Breast epithelium (tissue), 4 donors: ENCODE measurements around the gene P4HA1. TPM values are rescaled to one million over a fixed set of nuclear protein-coding genes. Genes with fewer than 3 reads are reported as not detected.

Source experiments
- DNase-seq, 2 donors: peaks; one replicate each; pipeline ENCODE4 v3.0.0-alpha.2; 2019; ENCODE audit warnings: low spot score in 2 of 2
- H3K27ac ChIP-seq, 2 donors: fragments of 200-600 bp; sonication (generic) in 1 of 2; one replicate each; pipeline ENCODE4 v1.5.1; 2016 to 2019; ENCODE audit warnings: mild to moderate bottlenecking in 1 of 2
- H3K27me3 ChIP-seq, 2 donors: fragments of 200-600 bp; sonication (generic) in 1 of 2; one replicate each; pipeline versions ENCODE4 v1.5.1 to v1.6.0; 2017 to 2019; ENCODE audit warnings: control low read depth in 1 of 2, mild to moderate bottlenecking in 1 of 2
- H3K36me3 ChIP-seq: fragments of 200-600 bp; one replicate; pipeline ENCODE4 v1.5.1; 2019
- H3K4me1 ChIP-seq, 2 donors: fragments of 200-600 bp; sonication (generic); one replicate each; pipeline ENCODE4 v1.5.1; 2016 to 2019; ENCODE audit warnings: control low read depth in 1 of 2
- H3K4me3 ChIP-seq, 3 donors: fragments of 200-600 bp; sonication (generic); 1 replicate in 2 of 3; 2 replicates in 1 of 3; pipeline ENCODE4 v1.5.1; 2016 to 2019; ENCODE audit warnings: mild to moderate bottlenecking in 3 of 3, moderate library complexity in 2 of 3
- H3K9me3 ChIP-seq, 2 donors: fragments of 200-600 bp; sonication (generic) in 1 of 2; one replicate each; pipeline ENCODE4 v1.5.1; 2016 to 2019; ENCODE audit warnings: control low read depth in 1 of 2
- POLR2A ChIP-seq: fragments of 450-650 bp; IDR thresholded peaks from one replicate; pipeline ENCODE4 v1.6.1; 2016; ENCODE audit warnings: antibody characterized with exemption, mild to moderate bottlenecking, moderate library complexity
- POLR2AphosphoS5 ChIP-seq, 3 donors: sonication (generic); formaldehyde crosslinking; IDR thresholded peaks; one replicate each; pipeline ENCODE4 v1.6.1; 2017; ENCODE audit warnings: antibody characterized with exemption in 3 of 3
- intact Hi-C: fragments of 100-400 bp; cut with DNase I; formaldehyde crosslinking; loops from one replicate; pipeline ENCODE4 v1.15.1; 2023; ENCODE audit warnings: low total_unique reads
- total RNA-seq, 3 donors: library from RNA; depleted of rRNA; stranded (reverse); fragments of >200 nt; gene quantifications; one replicate each; pipeline ENCODE4 v1.1.0, GENCODE V29; 2016
- TF ChIP-seq, protein P1 (sequence below), 3 donors: fragments of 450-650 bp; IDR thresholded peaks; one replicate each; pipeline ENCODE4 v1.5.1; 2016 to 2017; ENCODE audit warnings: antibody characterized with exemption in 3 of 3, mild to moderate bottlenecking in 3 of 3, moderate library complexity in 3 of 3

The P4HA1 gene
- total RNA-seq, 3 donors from 2014 or later, result 25.0 to 42.1 (median 34.1) TPM

DNA sequence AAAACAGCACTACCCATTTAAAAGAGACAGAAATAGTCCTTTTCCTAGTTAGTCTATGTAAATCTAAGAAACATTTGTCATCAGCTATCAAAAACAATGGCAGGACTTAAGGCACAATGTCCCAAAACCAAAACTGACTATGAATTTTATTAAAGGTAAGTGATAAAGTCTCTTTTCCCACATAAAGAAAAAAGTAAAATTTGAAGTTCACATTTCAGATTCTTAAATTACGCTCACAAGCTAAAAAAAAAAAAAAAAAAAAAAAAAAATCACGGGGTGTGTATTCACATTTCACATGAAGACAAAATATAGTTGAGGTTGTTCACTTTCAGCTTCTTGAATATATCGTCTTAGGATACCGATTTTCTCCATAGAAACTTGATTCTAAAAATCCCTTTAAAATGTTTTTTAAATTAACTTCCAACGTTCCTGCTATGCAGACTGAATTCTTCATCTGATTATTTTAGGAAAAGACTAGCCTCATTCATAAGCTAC, 1.6 kb downstream of the P4HA1 start:
- DNase-seq, result no peak
- Histone ChIP-seq H3K27ac (peak overlapping the region; percentile 95 to 96), H3K36me3 (no peaks in the 10 kb centered on the region), H3K27me3 (no peaks in the 10 kb centered on the region), H3K9me3 (no peaks in the 10 kb centered on the region), H3K4me1 (peaks cover 0 to 9% of the 10 kb centered on the region in 2 donors), H3K4me3 (peak overlapping the region; percentile 66 to 83 (median 76))
- intact Hi-C loops, result no loop called here
- TF ChIP-seq POLR2AphosphoS5 (IDR thresholded peaks at IDR 0.05) (no peak), POLR2A (no peak)

DNA sequence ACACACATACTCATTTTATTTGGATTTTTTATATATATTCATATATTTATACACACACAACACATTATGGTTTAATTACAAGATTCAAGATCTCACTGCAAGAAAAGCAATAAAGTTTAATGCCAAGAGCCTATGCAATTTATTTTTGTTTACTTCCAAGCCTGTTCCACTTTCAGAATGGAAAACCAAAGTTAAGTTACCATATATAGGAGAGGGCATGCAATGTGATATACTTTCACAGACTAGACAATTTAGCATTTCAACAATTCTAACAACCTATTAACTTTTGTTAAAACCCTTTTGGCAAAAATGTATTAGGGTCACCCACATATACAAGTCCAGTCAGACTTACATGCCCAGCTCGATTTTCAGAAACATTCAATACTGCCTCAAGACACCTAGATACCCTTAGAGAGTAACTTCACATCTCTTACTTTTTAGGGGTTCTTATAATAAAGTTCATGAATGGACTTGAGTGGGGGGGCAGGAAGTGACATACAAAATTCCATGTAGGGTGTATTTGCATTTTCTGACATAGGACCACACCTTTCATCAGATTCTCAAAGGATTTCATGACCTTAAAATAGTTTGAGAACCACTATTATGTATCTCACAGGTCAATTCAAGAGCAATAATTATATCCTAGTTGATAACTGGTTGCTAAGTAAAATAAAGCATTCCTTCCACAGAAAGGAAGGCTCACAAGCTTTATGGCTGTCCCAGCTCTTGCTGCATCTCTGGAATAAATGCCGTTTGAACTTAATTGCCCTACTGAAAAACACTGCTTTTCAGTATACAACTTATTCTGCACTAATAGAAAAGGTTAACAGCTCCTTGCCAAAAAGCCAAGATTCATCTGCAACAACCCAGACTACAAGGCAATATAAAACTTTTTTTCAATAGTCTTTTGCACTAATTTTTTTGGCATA, 2.5 kb downstream of the P4HA1 start:
- peak overlapping the region in 1 of 2 donors; percentile 11 for H3K27ac ChIP-seq
- no peaks in the 10 kb centered on the region for H3K36me3 ChIP-seq
- H3K4me1 ChIP-seq, result peaks cover 0 to 9% of the 10 kb centered on the region in 2 donors
- H3K9me3 ChIP-seq, result no peaks in the 10 kb centered on the region
- DNase-seq, result no peak
- peak overlapping the region; percentile 35 to 76 (median 66) for H3K4me3 ChIP-seq
- TF ChIP-seq, protein P1, sequence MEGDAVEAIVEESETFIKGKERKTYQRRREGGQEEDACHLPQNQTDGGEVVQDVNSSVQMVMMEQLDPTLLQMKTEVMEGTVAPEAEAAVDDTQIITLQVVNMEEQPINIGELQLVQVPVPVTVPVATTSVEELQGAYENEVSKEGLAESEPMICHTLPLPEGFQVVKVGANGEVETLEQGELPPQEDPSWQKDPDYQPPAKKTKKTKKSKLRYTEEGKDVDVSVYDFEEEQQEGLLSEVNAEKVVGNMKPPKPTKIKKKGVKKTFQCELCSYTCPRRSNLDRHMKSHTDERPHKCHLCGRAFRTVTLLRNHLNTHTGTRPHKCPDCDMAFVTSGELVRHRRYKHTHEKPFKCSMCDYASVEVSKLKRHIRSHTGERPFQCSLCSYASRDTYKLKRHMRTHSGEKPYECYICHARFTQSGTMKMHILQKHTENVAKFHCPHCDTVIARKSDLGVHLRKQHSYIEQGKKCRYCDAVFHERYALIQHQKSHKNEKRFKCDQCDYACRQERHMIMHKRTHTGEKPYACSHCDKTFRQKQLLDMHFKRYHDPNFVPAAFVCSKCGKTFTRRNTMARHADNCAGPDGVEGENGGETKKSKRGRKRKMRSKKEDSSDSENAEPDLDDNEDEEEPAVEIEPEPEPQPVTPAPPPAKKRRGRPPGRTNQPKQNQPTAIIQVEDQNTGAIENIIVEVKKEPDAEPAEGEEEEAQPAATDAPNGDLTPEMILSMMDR (IDR thresholded peaks at IDR 0.05), result no peak
- TF ChIP-seq POLR2AphosphoS5 (IDR thresholded peaks at IDR 0.05), result no peak
- no peak for TF ChIP-seq POLR2A
- intact Hi-C loops, result no loop called here
- H3K27me3 ChIP-seq, result no peaks in the 10 kb centered on the region

DNA sequence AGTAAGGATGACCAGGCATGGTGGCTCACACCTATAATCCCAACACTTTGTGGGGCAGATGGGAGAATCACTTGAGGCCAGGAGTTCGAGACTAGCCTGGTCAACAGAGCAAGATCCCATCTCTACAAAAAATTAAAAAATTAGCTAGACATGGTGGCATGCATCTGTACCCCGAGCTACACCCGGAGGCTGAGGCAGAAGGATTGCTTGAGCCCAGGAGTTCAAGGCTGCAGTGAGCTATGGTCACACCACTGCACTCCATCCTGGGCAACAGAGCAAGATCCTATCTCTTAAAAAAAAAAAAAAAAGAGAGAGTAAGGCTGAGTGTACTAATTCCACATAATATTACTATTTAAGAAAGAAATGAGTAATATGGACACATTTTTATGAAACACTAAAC, 3.8 kb downstream of the P4HA1 start:
- no peak overlapping the region for H3K4me3 ChIP-seq
- TF ChIP-seq POLR2AphosphoS5 (IDR thresholded peaks at IDR 0.05) (no peak), POLR2A (no peak)
- TF ChIP-seq, protein P1 (IDR thresholded peaks at IDR 0.05), result no peak
- H3K36me3 ChIP-seq, result no peaks in the 10 kb centered on the region
- no peaks in the 10 kb centered on the region for H3K9me3 ChIP-seq
- no peak overlapping the region for H3K27ac ChIP-seq
- no peaks in the 10 kb centered on the region for H3K27me3 ChIP-seq
- H3K4me1 ChIP-seq, result peaks cover 0 to 9% of the 10 kb centered on the region in 2 donors
- no peak for DNase-seq
- intact Hi-C loops, result no loop called here

DNA sequence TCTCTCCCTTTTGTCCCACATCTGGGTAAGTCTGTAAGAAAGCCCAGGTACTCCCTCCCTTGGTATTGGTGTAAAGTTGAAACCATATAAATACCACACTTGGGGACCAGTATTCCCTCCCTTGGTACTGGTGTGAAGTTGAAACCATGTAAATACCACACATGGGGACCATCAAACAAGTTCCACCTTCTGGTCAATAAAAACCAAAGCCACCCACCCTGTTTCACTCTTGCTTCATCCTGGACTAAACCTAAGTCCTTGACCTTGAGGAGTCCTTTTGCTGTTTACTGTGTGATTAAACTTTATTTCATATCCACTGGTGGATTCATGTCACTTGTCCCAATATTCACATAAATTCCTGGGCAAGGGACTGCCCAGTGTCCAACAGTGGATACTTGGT, 8.4 kb downstream of the P4HA1 start:
- no peak for DNase-seq

DNA sequence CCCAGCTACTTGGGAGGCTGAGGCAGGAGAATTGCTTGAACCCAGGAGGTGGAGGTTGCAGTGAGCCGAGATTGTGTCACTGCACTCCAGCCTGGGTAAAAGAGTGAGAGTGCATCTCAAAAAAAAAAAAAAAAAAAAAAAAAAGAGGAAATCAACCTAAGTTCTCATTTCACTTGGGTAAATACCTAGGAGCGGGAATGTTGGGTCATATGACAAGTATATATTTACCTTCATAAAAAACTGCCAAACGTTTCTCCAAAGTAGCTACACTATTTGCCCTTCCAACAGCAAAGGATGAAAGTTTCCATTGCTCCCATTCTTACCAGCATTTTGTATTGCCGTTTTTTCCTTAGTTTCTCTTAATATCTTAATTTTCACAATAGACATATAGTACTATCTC, 9.8 kb downstream of the P4HA1 start:
- Histone ChIP-seq H3K4me1 (no peaks in the 10 kb centered on the region), H3K9me3 (no peaks in the 10 kb centered on the region), H3K27me3 (no peaks in the 10 kb centered on the region), H3K36me3 (no peaks in the 10 kb centered on the region), H3K27ac (no peak overlapping the region), H3K4me3 (no peak overlapping the region)
- no peak for TF ChIP-seq POLR2AphosphoS5 (IDR thresholded peaks at IDR 0.05)
- no peak for TF ChIP-seq POLR2A
- TF ChIP-seq, protein P1 (IDR thresholded peaks at IDR 0.05), result no peak
- intact Hi-C loops, result no loop called here
- no peak for DNase-seq

More for the DNA sequence above, 8.4 kb downstream of the P4HA1 start:
- intact Hi-C loops, result no loop called here
- H3K27me3 ChIP-seq, result no peaks in the 10 kb centered on the region
- no peaks in the 10 kb centered on the region for H3K9me3 ChIP-seq
- TF ChIP-seq, protein P1 (IDR thresholded peaks at IDR 0.05), result no peak
- TF ChIP-seq POLR2A, result no peak
- TF ChIP-seq POLR2AphosphoS5 (IDR thresholded peaks at IDR 0.05), result no peak
- H3K27ac ChIP-seq, result no peak overlapping the region
- no peaks in the 10 kb centered on the region for H3K4me1 ChIP-seq
- H3K4me3 ChIP-seq, result no peak overlapping the region
- H3K36me3 ChIP-seq, result no peaks in the 10 kb centered on the region
